DOHH2 (cell line): ENCODE results near the gene SMARCAL1.
"Not testable (repeated sequence)": the region's sequence is repeated elsewhere in the genome, so short reads cannot be mapped to it uniquely, and the experiment has no call there.

Source experiments
- H3F3A ChIP-seq: fragments of 200-600 bp; sonication (generic), shearing (Covaris generic); 2 replicates; pipeline ENCODE4 v1.6.0; 2016; ENCODE audit warnings: antibody characterized with exemption, mild to moderate bottlenecking; ENCODE audit not compliant: control insufficient read depth, insufficient read depth
- H3K27ac ChIP-seq: fragments of 200-600 bp; sonication (generic); 2 replicates; pipeline ENCODE4 v1.5.1; 2014; ENCODE audit warnings: low read depth, mild to moderate bottlenecking, low read length, moderate library complexity
- H3K27me3 ChIP-seq: fragments of 200-600 bp; sonication (generic); 2 replicates; pipeline ENCODE4 v1.6.1; 2014; ENCODE audit warnings: mild to moderate bottlenecking, low read length, mixed read lengths; ENCODE audit not compliant: control insufficient read depth
- H3K36me3 ChIP-seq: fragments of 200-600 bp; sonication (generic); 2 replicates; pipeline ENCODE4 v1.6.1; 2014; ENCODE audit warnings: mild to moderate bottlenecking, low read length, moderate library complexity, mixed read lengths; ENCODE audit not compliant: control insufficient read depth
- H3K4me1 ChIP-seq: fragments of 200-600 bp; sonication (generic); 2 replicates; pipeline ENCODE4 v1.6.1; 2014; ENCODE audit warnings: mild to moderate bottlenecking, low read length, mixed read lengths; ENCODE audit not compliant: control insufficient read depth
- H3K4me2 ChIP-seq: fragments of 200-600 bp; sonication (generic); 2 replicates; pipeline ENCODE4 v1.6.0; 2014; ENCODE audit warnings: mild to moderate bottlenecking, low read length, moderate library complexity
- H3K4me3 ChIP-seq: fragments of 200-600 bp; sonication (generic); 2 replicates; pipeline ENCODE4 v1.5.1; 2014; ENCODE audit warnings: mild to moderate bottlenecking, low read length, mixed read lengths
- H3K79me2 ChIP-seq: fragments of 200-600 bp; sonication (generic); 2 replicates; pipeline ENCODE4 v1.6.1; 2014; ENCODE audit warnings: mild to moderate bottlenecking, low read length, mixed read lengths; ENCODE audit not compliant: control insufficient read depth
- H3K9me2 ChIP-seq: fragments of 200-600 bp; sonication (generic); replicated peaks from 2 replicates; pipeline ENCODE4 v1.6.1; 2014; ENCODE audit warnings: mild to moderate bottlenecking, low read length, mixed read lengths; ENCODE audit not compliant: control insufficient read depth
- H3K9me3 ChIP-seq: fragments of 200-600 bp; sonication (generic); 2 replicates; pipeline ENCODE4 v1.6.1; 2014; ENCODE audit warnings: antibody characterized with exemption, low read length, mixed read lengths; ENCODE audit not compliant: control insufficient read depth, insufficient read depth
- H4K20me1 ChIP-seq: fragments of 200-600 bp; sonication (generic); 2 replicates; pipeline ENCODE4 v1.6.0; 2014; ENCODE audit warnings: low read depth, mild to moderate bottlenecking, antibody characterized with exemption, low read length, moderate library complexity; ENCODE audit not compliant: control insufficient read depth, insufficient read depth
- CTCF ChIP-seq: fragments of 200-600 bp; sonication (generic); IDR thresholded peaks from one replicate; pipeline ENCODE4 v1.5.1; 2014; ENCODE audit warnings: antibody characterized with exemption, mild to moderate bottlenecking, low read depth, low read length; ENCODE audit not compliant: poor library complexity, severe bottlenecking
- EZH2phosphoT487 ChIP-seq: fragments of 200-600 bp; sonication (generic); IDR thresholded peaks from 2 replicates; pipeline ENCODE4 v1.6.1; 2017; ENCODE audit warnings: borderline replicate concordance, mild to moderate bottlenecking, antibody characterized with exemption, low read length, moderate library complexity, mixed read lengths

The SMARCAL1 gene

GRCh38 chr2:216373896-216374295, 38.4 kb upstream of the SMARCAL1 start:
- H3K79me2 ChIP-seq = no peaks in the 10 kb centered on the region
- no peaks in the 10 kb centered on the region for H3K9me3 ChIP-seq
- no peak overlapping the region for H3K27ac ChIP-seq
- H3K4me1 ChIP-seq = no peaks in the 10 kb centered on the region
- H4K20me1 ChIP-seq = no peaks in the 10 kb centered on the region
- H3K27me3 ChIP-seq = peaks cover 4% of the 10 kb centered on the region
- no peak overlapping the region for H3K4me2 ChIP-seq
- H3K4me3 ChIP-seq = no peak overlapping the region
- TF ChIP-seq EZH2phosphoT487 = no peak
- no peaks in the 10 kb centered on the region for H3K36me3 ChIP-seq
- H3K9me2 ChIP-seq = no peaks in the 10 kb centered on the region
- H3F3A ChIP-seq = no peaks in the 10 kb centered on the region

GRCh38 chr2:216375286-216375685, 37.0 kb upstream of the SMARCAL1 start:
- Histone ChIP-seq H3K9me2 (no peaks in the 10 kb centered on the region), H3K79me2 (no peaks in the 10 kb centered on the region), H3K36me3 (no peaks in the 10 kb centered on the region), H3K27me3 (peaks cover 7% of the 10 kb centered on the region), H4K20me1 (no peaks in the 10 kb centered on the region), H3K4me1 (no peaks in the 10 kb centered on the region), H3K4me2 (no peak overlapping the region), H3K9me3 (no peaks in the 10 kb centered on the region), H3F3A (no peaks in the 10 kb centered on the region), H3K27ac (no peak overlapping the region), H3K4me3 (no peak overlapping the region)
- TF ChIP-seq EZH2phosphoT487 (no peak), CTCF (no peak)

- no peaks in the 10 kb centered on the region for H3K4me1 ChIP-seq
- H3K9me3 ChIP-seq = no peaks in the 10 kb centered on the region
- H3K4me2 ChIP-seq = no peak overlapping the region
- H4K20me1 ChIP-seq = no peaks in the 10 kb centered on the region
- no peaks in the 10 kb centered on the region for H3K79me2 ChIP-seq
- no peak for TF ChIP-seq EZH2phosphoT487
- TF ChIP-seq CTCF = no peak
- no peak overlapping the region for H3K4me3 ChIP-seq
- peaks cover 7% of the 10 kb centered on the region for H3K27me3 ChIP-seq
- no peak overlapping the region for H3K27ac ChIP-seq
- no peaks in the 10 kb centered on the region for H3F3A ChIP-seq
- no peaks in the 10 kb centered on the region for H3K9me2 ChIP-seq
- no peaks in the 10 kb centered on the region for H3K36me3 ChIP-seq
Observed at GRCh38 chr2:216379977-216380376, 32.3 kb upstream of the SMARCAL1 start.

- not testable (repeated sequence) for H3K79me2 ChIP-seq, H3K4me3 ChIP-seq, H3K4me1 ChIP-seq, H4K20me1 ChIP-seq, H3F3A ChIP-seq, H3K9me3 ChIP-seq, H3K27me3 ChIP-seq, H3K4me2 ChIP-seq, H3K36me3 ChIP-seq, H3K27ac ChIP-seq, H3K9me2 ChIP-seq
Observed at GRCh38 chr2:216384409-216384808, 27.9 kb upstream of the SMARCAL1 start.
